G401 (cell line): ENCODE results near the gene PCDHGB1. TPM values are rescaled to one million over a fixed set of nuclear protein-coding genes. Genes with fewer than 3 reads are reported as not detected.

Source experiments
- DNase-seq: peaks from one replicate; pipeline ENCODE4 v3.0.0-alpha.2; 2015; ENCODE audit warnings: low spot score
- in situ Hi-C: cut with HindIII; loops from 2 replicates; pipeline ENCODE4 v1.10.0; 2016; ENCODE audit warnings: low sequenced_read_pairs, mixed read lengths
- total RNA-seq: library from RNA; depleted of rRNA; stranded (reverse); fragments of >200 nt; shearing (Covaris generic); gene quantifications from 2 replicates; pipeline ENCODE4 v1.2.3, GENCODE V29; 2014; rRNA removed

PCDHGB1 gene
- total RNA-seq, 1 experiment from 2014 or later, result not detected

DNA sequence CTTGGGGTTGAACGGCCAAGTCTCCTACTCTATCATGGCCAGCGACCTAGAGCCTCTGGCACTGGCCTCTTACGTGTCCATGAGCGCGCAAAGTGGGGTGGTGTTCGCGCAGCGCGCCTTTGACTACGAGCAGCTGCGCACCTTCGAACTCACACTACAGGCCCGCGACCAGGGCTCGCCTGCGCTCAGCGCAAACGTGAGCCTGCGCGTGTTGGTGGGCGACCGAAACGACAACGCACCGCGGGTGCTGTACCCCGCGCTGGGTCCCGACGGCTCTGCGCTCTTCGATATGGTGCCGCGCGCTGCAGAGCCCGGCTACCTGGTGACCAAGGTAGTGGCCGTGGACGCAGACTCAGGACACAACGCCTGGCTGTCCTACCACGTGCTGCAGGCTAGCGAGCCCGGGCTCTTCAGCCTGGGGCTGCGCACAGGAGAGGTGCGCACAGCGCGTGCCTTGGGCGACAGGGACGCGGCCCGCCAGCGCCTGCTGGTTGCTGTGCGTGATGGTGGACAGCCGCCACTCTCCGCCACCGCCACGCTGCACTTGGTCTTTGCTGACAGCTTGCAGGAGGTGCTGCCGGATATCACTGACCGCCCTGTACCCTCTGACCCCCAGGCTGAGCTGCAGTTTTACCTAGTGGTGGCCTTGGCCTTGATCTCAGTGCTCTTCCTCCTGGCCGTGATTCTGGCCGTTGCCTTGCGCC, 49.8 kb downstream of the PCDHGB1 start:
- in situ Hi-C loops, result no loop called here
- no peak for DNase-seq

Other genes starting within 250 kb of the PCDHGB1 start
- 0.92 and 2.4 TPM in 2 replicates for gene PCDHB3, start 249.6 kb upstream of the PCDHGB1 start, total RNA-seq
- gene PCDHB4, start 228.3 kb upstream of the PCDHGB1 start, total RNA-seq, result 0.06 TPM in 1 of 2 replicates, not detected in the other
- gene PCDHB5, start 214.9 kb upstream of the PCDHGB1 start, total RNA-seq, result not detected in 2 replicates
- gene PCDHB6, start 200.0 kb upstream of the PCDHGB1 start, total RNA-seq, result not detected in 2 replicates
- not detected in 2 replicates for gene PCDHB7, start 177.5 kb upstream of the PCDHGB1 start, total RNA-seq
- gene PCDHB8, start 172.3 kb upstream of the PCDHGB1 start, total RNA-seq, result 0.10 TPM in 1 of 2 replicates, not detected in the other
- gene PCDHB16, start 167.7 kb upstream of the PCDHGB1 start, total RNA-seq, result 0.25 and 1.3 TPM in 2 replicates
- gene PCDHB9, start 162.9 kb upstream of the PCDHGB1 start, total RNA-seq, result 0.18 and 7.3 TPM in 2 replicates
- 0.44 TPM in 1 of 2 replicates, not detected in the other for gene PCDHB10, start 157.7 kb upstream of the PCDHGB1 start, total RNA-seq
- gene PCDHB11, start 150.5 kb upstream of the PCDHGB1 start, total RNA-seq, result 0.10 and 1.4 TPM in 2 replicates
- gene PCDHB12, start 141.4 kb upstream of the PCDHGB1 start, total RNA-seq, result not detected in 2 replicates
- not detected in 2 replicates for gene PCDHB13, start 136.2 kb upstream of the PCDHGB1 start, total RNA-seq
- 0.27 and 0.55 TPM in 2 replicates for gene PCDHB14, start 126.8 kb upstream of the PCDHGB1 start, total RNA-seq
- not detected in 2 replicates for gene PCDHB15, start 104.7 kb upstream of the PCDHGB1 start, total RNA-seq
- gene SLC25A2, start 46.0 kb upstream of the PCDHGB1 start, total RNA-seq, result not detected in 2 replicates
- gene TAF7, start 29.3 kb upstream of the PCDHGB1 start, total RNA-seq, result 131 and 164 TPM in 2 replicates
- gene PCDHGA1, start 19.6 kb upstream of the PCDHGB1 start, total RNA-seq, result not detected in 2 replicates
- not detected in 2 replicates for gene PCDHGA2, start 11.3 kb upstream of the PCDHGB1 start, total RNA-seq
- gene PCDHGA3, start 6.3 kb upstream of the PCDHGB1 start, total RNA-seq, result not detected in 2 replicates
- 0.06 TPM in 1 of 2 replicates, not detected in the other for gene PCDHGA4, start 4.9 kb downstream of the PCDHGB1 start, total RNA-seq
- 0.18 TPM in 1 of 2 replicates, not detected in the other for gene PCDHGB2, start 9.9 kb downstream of the PCDHGB1 start, total RNA-seq
- 0.24 TPM in 1 of 2 replicates, not detected in the other for gene PCDHGA5, start 14.1 kb downstream of the PCDHGB1 start, total RNA-seq
- not detected in 2 replicates for gene PCDHGB3, start 20.1 kb downstream of the PCDHGB1 start, total RNA-seq
- 0.92 TPM in 1 of 2 replicates, not detected in the other for gene PCDHGA6, start 23.8 kb downstream of the PCDHGB1 start, total RNA-seq
- gene PCDHGA7, start 32.6 kb downstream of the PCDHGB1 start, total RNA-seq, result not detected in 2 replicates
- gene PCDHGB4, start 37.6 kb downstream of the PCDHGB1 start, total RNA-seq, result not detected in 2 replicates
- not detected in 2 replicates for gene PCDHGA8, start 42.5 kb downstream of the PCDHGB1 start, total RNA-seq
- not detected in 2 replicates for gene PCDHGB5, start 47.8 kb downstream of the PCDHGB1 start, total RNA-seq
- not detected in 2 replicates for gene PCDHGA9, start 52.7 kb downstream of the PCDHGB1 start, total RNA-seq
- gene PCDHGB6, start 57.9 kb downstream of the PCDHGB1 start, total RNA-seq, result not detected in 2 replicates
- gene PCDHGA10, start 62.9 kb downstream of the PCDHGB1 start, total RNA-seq, result 0.31 and 0.71 TPM in 2 replicates
- gene PCDHGB7, start 67.6 kb downstream of the PCDHGB1 start, total RNA-seq, result 0.68 TPM in 1 of 2 replicates, not detected in the other
- not detected in 2 replicates for gene PCDHGA11, start 71.0 kb downstream of the PCDHGB1 start, total RNA-seq
- not detected in 2 replicates for gene PCDHGA12, start 80.4 kb downstream of the PCDHGB1 start, total RNA-seq
- gene PCDHGC3, start 125.9 kb downstream of the PCDHGB1 start, total RNA-seq, result 1.0 and 7.7 TPM in 2 replicates
- gene PCDHGC4, start 134.9 kb downstream of the PCDHGB1 start, total RNA-seq, result not detected in 2 replicates
- 0.14 and 0.18 TPM in 2 replicates for gene PCDHGC5, start 139.0 kb downstream of the PCDHGB1 start, total RNA-seq